Measurements from ENCODE around the gene IL32.
"Not testable (repeated sequence)": the region's sequence is repeated elsewhere in the genome, so short reads cannot be mapped to it uniquely, and the experiment has no call there.

IL32 gene

DNA sequence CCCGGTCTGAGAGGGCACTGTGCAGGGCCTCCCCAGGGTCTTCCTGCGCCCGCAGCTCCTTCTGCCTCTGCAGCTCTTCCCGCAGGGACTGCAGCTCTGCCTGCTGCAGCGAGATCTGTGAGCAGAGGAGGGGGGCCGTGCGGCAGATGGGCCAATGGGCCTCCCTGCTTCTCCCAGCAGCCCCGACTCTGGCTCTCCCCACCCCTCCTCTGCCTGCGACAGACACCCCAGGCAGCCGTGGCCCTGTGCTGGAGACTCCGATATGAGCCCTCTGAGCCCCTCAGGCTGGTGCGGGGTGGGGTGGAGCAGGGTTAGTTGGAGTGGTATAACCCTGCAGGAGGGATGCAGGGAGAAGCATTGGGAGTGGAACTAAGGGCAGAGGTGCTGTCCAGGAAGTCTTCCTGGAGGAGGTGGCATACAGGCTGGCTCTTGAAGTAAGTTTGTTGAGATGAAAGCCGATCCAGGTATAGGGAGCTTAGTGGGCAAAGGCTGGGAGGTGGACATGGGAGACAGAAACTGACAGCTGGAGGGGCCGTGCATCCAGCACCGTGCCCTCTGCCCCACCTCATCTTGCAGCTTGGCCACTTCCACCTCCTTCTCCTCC is 36.6 kb upstream of the IL32 start:
- DNase-seq, result no peak

DNA sequence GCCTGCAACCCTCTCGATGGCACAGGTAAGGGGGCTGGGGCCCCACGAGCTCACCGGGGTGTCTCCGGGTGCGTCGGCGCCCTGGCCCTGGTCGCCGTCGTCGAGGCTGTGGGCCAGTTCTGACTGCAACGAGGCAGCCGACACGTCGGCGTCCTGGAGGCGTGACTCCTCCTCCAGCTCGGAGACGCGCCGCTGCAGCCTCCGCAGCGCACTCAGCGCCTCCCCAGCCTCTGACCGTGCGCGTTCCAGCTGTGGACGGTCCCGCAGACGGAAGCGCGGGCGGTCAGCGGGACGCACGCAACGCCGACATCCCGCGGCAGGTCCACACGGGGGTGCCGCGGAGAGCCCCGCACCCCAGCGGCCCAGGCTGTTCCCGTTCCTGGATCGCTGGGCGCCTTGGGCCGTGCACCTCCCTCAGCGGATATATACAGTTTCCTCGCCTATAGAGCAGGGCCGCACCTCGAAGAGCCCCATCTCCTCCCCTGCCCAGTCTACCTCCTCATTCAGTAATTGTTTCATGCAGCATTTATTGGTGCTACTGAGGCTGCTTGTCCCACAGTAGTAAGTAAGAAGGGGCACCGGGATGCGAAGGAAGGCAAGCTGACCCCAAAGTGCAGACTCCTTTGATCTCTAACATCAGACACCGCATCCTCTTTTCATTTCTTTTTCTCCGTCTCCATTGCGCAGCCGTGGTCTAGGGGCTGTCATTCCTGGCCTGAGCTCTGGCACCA is 35.8 kb upstream of the IL32 start:
- DNase-seq, result no peak

DNA sequence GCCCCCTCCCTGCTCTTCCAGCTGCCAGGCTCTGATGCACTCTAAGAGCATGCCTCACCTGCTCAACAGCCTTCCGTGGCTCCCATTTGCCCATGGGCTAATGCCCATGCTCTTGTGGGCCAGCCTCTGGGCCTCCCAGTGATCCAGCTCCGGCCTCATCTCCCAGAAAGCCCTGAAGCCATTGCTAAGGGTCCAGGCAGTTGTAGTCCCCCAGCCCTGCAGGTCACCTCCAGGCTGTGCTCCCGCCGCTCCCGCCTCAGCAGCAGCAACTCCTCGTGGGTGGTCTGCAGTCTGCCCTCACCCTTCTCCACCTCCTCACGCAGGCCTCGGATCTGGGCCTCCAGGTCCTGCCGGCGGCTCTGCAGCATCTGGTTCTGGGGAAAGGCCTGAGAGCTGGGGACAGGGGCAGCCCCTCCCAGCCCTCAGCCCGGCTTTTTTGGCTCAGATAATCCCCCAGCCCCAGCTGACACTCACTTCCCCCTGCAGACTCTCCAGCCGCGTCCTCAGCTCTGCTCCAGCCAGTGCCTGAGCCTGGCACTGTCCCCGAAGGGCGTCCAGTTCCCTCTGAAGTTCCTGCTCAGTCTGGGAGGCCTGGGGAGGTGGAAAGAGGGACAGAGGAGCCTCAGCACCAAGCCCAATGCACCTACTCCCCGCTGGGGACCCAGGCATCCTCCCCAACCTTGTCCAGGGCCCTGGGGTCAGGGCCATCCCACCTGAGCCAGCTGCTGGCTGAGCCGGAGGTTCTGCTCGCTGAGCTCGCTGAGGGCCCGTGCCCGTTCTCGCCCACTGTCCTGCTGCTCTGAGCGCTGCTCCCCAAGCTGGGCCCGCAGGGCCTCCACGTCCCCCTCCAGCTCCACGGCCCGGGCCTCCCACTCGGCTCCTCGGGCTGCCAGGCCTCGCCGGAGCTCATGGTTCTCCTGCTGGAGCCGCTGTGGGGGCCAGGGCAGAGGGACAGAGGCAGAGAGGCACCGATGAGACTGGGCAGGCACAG is 34.9 kb upstream of the IL32 start:
- no peak for DNase-seq

DNA sequence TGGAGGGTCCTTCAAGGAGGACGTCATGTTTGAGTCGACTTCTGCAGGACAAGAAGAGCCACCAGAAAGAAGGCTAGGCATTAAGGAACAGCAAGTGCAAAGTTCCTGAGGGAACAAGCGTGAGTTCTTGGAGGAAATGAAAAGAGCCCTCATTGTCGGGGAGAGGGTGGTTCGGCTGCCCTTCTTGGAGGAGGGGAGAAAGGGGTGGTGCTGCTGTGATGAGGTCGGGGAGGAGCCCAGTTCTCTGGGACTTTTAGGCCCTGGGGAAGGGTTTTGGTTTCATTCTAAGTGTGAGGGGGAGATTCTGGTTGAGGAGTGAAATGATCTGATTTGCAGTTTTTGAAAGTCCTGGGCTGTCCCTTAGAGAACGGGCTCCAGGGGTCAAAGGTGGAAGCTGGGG is 32.8 kb upstream of the IL32 start:
- no peak for DNase-seq

- DNase-seq, result no peak
Measured at GRCh38 chr16:3035289-3035971, 30.0 kb upstream of the IL32 start.

DNA sequence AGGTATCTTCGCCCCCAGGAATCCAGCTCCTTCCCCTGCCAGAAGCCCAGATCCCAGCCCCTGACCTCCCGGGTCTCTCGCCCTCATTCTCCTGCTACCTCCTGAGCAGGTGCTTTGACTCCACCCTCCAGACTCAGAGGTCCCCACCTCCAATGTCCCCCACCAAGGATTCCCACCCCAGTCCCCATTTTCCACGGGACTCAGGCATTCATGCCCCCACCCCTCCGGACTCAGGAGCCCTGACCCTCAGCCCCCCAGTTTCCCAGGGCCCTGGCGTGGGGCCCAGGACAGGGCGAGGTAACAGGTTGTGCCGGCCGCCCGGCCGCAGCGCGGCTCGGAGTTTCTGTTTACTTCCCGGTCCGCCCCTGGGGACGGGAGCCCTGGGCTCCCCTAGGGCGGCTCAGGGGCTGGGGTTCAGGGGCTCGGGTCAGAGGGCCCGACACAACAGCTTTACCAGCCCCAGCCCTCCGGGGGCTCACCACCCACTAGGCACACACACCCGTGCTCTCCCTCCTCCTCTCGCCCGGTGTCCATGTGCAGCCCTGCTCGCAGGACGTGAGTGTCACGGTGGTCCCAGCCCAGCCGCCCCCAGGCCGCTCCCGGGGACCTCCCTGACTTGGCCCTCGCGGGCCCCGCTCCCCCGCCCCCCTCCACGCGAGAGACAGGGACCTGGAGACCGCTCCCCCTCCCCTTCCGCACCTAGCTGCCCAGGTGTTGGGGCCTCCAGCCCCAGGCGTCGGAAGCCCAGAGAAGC is 29.3 kb upstream of the IL32 start:
- DNase-seq, result no peak

DNA sequence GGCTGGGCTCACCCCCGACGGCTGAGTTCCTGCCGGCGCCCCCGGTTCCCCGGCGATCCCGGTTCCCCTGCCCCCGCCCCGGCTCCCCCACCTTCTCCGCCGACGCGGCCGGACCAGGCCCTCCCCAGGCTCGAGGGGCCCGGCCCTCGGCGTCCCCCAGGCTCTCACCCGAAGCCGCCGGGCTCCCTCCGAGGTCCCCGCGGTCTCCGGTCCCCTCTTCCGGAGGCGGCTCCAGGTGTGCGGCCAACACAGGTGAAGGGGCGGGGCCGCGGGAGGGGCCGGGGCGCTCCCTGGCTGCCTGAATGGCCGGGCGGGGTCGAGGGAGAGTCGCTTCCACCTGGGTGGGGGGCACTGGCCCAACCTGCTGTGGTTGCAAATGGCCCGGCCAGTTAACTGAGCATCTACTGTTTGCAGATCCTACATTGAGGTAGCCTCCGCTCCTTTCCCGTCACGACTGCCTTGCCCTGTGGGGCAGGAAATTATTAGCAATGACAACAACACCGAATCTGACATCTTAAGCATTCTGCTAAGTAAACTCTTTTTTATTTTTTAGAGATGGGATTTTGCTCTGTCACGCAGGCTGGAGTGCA is 28.6 kb upstream of the IL32 start, which contains the start of gene BICDL2:
TSS of gene BICDL2 (minus strand) at position 219 of the 590 bp plus-strand sequence. CDS start 1,448 bp downstream, outside the sequence.
- no peak for DNase-seq

GRCh38 chr16:3038256-3038655 is 27.2 kb upstream of the IL32 start:
- DNase-seq, result peak; percentile 68

GRCh38 chr16:3038896-3039295 is 26.5 kb upstream of the IL32 start:
- DNase-seq, result no peak

- no peak for DNase-seq
Measured at GRCh38 chr16:3042376-3042775, 23.1 kb upstream of the IL32 start.

GRCh38 chr16:3044708-3045107 is 20.7 kb upstream of the IL32 start:
- no peak for DNase-seq

DNA sequence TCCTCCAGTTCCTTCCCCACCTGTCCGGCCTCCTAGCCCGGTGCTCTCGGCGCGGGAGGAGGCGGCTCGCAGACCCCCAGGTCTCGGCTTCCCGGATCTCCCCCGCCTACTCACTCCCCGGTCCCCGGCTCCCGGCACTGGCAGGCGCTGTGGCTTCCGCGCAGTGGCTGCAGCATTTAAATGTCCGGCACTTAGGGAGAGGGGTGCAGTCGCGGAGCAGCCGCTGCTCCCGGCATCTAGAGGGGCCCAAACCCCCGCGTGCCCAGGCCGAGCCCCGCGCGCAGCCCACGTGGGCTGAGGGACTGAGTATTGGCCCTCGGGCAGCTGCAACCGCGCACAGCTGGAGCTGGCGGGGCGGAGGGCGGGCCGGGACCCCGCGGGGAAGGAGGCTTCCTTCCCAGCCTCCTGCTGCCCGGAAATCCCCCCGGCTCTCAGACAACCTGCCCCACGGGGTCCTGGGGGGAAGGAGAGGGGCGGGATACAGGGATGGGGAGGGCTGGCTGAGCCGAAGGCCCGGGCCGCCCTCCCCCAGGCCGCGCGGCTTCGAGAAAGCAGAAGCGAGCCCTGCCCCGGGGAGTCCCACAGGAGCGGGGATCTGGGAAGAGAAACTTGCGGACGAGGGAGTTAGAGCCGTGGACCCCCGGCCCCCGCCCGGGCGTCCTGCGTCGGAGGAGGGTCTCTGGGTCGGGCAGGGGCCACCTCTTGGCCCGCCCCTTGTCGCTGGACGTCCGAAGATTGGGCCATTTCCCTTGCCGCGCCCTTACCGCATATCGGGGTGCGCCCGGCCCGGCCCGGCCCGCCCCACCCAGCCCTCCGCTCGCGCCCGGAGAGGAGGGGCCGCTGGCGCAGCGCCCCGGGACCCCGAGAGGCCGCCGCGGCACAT is 19.4 kb upstream of the IL32 start, which contains the start of gene MMP25:
TSS of gene MMP25 (plus strand) at position 804 of the 883 bp plus-strand sequence. CDS start 357 bp downstream, outside the sequence.
- no peak for DNase-seq

GRCh38 chr16:3046641-3047386 is 18.6 kb upstream of the IL32 start:
- DNase-seq, result no peak

DNA sequence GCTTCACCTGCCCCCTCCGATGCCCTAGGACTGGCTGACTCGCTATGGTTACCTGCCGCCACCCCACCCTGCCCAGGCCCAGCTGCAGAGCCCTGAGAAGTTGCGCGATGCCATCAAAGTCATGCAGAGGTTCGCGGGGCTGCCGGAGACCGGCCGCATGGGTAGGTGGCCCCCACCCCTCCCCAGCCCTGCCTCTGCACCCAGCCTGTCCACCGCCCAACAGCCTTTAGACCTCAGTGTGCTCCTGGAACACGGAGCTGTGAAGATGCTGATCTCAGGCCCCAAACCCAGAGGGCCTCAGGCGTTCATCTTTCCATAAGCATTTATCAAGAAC is 18.1 kb upstream of the IL32 start:
- no peak for DNase-seq

DNA sequence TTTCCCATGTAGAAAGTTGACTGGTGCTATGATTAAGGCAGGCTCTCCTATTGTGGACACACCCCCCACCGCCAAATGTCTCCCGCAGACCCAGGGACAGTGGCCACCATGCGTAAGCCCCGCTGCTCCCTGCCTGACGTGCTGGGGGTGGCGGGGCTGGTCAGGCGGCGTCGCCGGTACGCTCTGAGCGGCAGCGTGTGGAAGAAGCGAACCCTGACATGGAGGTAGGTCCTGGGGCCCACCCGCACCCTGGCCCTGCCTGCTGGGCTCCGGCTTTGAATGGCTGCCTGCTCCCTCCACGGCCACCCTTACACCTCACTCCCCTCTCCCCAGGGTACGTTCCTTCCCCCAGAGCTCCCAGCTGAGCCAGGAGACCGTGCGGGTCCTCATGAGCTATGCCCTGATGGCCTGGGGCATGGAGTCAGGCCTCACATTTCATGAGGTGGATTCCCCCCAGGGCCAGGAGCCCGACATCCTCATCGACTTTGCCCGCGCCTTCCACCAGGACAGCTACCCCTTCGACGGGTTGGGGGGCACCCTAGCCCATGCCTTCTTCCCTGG is 15.4 kb upstream of the IL32 start:
- no peak for DNase-seq

- DNase-seq, result no peak
Measured at GRCh38 chr16:3050487-3050886, 15.0 kb upstream of the IL32 start.

GRCh38 chr16:3051009-3051408 is 14.4 kb upstream of the IL32 start:
- no peak for DNase-seq

GRCh38 chr16:3051494-3051893 is 13.9 kb upstream of the IL32 start:
- no peak for DNase-seq

DNA sequence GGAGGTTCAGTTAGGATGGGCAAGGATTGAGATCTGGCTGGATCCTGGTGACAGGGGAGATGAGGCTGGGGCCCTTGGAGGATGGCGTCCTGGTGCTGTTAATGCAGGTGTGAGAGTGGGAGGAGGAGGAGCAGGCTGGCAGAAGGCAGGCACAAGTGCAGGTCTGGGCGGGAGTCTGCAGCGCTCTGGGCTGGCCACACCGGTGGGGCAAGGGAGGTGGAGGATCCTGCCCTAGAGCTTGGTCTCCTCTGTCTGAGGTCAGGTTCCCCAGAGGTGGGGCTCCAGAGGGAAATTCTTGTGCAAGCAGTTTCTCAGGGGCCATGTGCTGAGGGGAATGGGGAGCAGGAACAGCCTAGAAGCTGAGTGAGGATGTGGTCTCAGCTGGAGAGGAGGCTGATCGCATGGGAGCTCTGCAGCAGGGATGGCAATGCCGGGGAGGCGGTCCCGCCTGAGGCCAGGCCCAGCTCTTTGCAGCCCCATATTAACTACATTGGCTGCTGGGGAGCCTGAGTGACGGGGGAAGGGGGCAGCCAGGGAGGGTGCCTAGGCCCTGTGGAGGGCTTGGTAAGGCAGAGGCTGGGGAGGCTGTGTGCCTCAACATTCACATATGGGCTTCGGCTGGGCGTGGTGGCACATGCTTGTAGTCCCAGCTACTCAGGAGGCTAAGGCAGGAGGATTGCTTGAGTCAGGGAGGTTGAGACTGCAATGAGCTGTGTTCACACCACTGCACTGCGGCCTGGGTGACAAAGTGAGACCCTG is 12.7 kb upstream of the IL32 start:
- DNase-seq, result not testable (repeated sequence)

Measured in NCI-H2029 (cell line).